Fibroblast of skin of right quadriceps (primary cell): ENCODE data around the gene BCL2L11.

Source experiments
- DNase-seq: peaks from one replicate; pipeline ENCODE4 v3.0.0-alpha.2; 2013

Gene BCL2L11

DNA sequence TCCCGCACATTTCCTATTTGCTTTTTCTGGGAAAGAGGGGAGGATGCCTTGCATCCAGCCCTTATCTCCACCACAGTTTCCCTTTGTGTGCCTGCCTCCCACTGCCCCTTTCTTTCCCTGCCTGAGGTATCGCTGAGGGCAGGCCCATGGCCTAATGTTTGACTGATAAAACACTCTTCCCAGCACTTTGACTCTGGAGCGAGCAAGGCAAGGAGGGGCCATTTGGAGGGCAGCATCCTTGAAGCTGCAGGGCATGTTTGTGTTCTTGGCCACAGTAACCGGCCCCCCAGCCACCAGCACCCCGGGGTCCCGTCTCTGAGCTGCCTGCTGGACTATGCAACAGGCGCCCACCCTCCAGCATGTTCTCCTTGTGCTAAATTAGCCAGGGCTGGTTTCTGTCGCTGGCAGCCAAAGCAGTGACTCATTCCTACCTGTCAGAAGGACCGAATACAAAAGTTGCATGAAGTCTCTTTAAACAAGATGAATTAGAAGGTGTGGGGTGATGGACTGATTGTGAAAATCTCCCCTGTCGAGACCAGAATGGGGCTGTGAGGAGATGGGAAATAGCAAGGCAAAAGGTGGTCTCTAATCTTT, 50.7 kb downstream of the BCL2L11 start:
- DNase-seq = no peak

DNA sequence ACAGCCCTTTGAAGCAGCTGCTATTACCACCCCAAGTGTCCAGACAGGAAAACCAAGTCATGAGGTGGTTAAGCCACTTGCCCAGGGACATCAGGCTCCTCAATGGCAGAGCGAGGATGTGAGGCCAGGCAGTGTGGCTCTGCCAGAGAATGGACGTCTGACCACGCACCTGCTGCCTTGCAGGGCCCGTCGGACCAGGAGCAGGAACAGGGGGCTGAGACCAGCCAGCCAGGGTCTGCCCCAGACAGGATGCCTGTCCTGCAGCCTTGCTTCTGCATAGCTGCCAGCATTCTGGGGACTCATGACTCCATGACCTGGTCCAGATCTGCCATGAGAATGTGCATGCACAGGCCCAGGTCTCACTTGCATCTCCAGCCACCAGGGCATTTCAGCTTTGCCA, 52.0 kb downstream of the BCL2L11 start:
- no peak for DNase-seq

DNA sequence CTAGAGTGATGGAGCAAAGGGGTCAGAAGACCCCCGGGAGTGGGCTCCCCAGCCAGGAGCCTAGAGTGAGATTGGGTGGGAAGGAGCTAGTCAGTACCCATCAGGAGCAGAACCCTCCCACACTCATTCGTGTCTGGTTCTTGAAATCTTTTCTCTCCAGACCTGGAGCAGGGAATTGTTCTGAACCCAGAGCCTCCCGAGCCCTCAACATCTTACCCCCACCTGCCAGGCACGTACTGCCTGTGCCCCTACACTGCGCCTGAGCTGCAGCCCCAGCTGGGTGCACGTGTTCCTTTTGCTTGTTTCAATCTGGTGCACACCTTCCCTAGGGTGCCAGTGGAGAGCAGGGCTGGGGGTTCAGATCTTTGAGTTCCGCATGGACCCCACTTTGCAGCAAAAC, 52.6 kb downstream of the BCL2L11 start:
- DNase-seq = no peak

DNA sequence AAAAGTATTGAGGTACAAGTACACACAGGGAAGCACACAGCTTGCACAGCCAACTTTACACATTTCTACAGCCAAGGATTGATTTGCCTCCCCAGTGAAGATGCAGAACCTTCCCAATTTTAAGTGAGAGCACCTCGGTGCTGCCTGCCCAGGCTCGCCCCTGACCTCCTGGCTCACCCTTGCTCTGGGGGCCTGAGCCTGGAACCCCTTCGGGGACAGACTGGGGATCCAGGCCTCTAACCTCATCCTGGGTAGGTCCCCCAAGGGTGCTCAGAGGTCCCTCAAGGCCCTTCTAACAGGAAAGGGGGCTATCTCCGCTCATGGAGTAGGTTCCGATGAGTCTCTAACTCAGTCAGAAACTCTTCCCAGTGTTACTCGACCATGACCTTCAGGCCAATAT, 53.1 kb downstream of the BCL2L11 start:
- no peak for DNase-seq

DNA sequence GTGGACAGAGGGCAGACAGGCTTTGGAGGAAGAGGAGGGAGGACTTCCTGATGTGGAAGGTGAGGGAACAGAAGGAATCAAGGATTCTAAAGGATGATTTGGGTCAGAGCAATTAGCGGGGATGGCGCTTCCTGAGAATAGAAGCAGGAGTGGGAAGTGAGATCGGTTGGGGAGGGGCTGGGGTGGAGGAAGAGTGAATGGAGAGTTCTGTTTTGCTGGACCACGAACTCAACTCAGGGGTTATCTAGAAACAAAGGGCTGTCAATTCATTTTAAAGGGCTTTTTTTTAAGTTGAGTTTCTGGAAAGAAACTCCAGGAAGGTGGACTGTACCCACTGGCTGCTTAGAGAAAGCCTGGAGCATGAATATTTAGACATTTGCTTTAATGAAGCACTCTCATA, 54.9 kb downstream of the BCL2L11 start:
- DNase-seq = no peak

DNA sequence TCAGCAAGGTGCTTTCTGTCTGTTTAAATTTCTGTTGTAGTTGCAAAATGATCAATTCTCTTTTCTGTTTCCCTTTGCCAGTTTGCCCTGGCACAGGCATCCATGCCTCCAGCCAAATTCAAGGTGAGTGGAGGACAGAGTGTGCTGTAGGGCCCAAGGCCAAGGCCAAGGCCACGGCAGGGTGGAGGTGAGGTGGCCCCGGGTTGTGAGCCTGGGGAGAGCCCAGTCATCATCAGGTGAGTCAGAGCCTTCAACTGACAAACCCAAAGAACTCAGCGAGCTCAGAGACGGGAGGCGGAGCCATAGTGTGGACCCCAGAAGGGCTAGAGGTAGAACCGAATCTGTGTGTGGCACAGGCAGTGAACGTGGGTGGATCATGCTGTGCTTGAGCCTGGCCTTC, 55.7 kb downstream of the BCL2L11 start:
- DNase-seq = no peak

DNA sequence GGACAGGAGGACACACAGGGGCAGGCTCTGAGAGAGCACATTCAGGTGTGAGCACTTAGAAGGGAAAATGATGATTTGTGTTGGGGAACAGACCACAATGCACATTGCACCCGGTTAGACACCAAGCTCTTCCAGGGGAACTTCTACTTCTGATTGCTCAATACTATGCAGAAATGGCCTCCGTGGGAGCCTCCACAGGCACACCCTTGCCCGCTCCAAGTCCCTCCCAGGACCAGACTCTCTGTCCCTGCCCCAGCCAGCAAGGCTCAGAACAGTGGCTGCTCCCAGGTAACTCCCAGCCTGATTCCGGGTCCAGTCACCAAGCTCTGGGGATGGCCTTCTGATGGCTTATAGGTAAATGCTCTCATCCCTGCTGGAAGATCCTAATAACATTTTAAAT, 56.2 kb downstream of the BCL2L11 start:
- no peak for DNase-seq

DNA sequence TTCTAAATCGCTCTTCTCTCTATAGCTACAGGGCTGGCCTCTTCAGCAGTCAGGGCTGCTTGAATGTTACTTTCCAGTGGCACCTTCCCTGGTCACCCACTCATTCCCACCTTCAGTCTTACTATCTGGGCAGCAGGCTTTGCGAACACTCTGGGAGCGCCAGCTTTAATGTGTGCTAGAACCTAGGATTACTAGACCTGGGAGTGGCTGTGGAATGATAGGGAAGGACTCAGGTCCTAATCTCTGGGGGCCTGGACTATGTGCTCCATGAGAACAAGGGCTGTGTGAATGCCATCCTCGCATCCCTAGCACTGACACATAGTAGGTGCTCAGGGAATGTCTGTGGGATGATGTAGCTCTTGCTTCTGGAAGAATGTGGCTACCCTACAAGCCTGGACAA, 57.6 kb downstream of the BCL2L11 start:
- DNase-seq = no peak

DNA sequence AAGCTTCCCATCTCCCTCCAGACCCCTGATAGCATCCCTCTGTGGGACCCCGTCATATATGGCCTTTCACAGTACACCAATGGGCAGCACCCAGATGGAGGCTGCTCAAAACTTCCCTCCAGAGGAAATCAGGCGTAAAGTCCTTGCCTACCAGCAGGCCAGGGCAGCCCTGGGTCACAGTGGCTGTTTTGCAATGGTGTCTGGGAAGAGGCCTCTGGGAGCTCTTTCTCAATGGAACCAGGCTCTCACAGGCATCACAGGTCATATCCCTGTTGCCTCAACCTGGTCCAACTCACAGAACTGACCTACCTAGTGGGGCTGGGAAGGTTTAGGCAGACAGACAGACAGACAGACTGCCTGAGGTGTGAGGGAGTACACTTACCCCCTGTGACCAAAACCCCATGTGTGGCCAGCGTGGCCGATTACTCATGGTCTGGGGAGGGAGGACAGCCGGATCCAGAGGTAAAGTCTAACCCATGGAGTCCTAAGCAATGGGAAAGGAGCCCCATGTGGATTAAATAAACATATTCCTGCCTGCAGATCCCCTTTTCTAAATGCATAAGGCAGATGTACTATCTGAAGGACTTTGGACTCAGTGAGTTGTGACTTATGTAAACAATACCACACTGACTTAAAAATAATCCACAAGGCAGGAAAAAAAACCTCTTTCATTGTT, 58.2 kb downstream of the BCL2L11 start:
- no peak for DNase-seq

DNA sequence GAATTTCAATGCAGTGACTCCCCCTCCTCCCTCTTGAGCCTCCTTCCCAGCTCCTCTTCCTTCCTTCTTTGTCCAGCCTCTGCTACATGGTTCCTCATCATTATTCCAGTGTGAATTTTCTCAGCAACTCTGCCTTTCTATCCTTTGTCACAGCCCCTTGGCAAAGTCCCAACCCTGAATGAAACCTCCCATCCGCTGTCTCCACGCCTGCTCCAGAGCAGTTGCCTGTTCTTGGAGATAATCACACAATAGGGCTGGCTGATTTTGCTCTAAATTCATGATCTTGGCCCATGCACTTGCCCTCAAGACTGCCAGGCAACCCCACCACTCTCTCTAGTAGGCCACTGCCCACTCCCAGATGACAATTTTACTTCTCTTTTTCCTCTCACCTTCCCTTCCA, 61.4 kb downstream of the BCL2L11 start:
- no peak for DNase-seq

DNA sequence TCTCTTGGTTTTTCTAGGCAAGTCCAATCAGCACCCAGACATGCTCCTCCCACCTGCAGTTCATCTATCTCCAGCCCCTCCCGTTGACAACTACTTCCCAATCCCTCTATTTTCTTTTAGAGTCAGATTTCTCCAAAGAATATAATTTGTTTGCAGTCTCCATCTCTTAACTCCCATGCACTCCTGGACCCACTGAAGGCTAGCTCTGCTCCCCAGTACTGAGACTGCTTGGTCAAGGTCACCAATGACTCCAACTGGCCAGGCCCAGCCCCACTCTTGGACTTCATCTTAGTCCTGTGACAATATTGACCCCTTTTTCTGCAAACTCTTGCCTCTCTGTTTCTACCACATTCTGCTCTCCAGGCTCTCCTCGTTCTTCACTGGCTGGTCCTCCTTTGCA, 62.0 kb downstream of the BCL2L11 start:
- no peak for DNase-seq

DNA sequence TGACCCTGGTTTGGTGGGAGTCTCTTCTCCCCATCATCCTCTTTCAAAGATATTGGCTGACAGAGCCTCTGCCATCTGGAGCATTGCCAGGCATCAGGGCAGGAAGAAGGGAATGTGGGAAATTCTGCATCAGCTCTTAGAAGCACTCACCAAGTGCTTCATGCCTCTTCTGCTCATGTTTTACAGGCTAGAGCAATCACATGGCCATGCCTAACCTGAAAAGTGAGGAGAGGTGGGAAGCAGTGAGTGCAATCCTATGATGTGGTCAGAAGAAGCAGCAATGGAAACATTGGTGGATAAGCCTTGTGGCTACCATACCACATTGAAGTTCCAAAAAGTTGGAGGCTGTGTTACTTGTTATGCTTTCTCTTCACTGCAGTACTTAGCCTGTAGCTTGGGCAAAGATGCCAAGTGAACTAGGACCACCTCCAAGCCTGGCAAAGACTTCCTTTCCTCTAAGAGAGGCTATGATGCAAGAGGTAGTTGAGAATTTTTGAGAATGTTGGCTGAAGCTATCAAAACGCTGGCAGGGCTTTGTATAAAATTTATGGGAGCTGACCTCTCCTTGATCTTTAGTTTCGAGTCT, 64.1 kb downstream of the BCL2L11 start:
- no peak for DNase-seq

DNA sequence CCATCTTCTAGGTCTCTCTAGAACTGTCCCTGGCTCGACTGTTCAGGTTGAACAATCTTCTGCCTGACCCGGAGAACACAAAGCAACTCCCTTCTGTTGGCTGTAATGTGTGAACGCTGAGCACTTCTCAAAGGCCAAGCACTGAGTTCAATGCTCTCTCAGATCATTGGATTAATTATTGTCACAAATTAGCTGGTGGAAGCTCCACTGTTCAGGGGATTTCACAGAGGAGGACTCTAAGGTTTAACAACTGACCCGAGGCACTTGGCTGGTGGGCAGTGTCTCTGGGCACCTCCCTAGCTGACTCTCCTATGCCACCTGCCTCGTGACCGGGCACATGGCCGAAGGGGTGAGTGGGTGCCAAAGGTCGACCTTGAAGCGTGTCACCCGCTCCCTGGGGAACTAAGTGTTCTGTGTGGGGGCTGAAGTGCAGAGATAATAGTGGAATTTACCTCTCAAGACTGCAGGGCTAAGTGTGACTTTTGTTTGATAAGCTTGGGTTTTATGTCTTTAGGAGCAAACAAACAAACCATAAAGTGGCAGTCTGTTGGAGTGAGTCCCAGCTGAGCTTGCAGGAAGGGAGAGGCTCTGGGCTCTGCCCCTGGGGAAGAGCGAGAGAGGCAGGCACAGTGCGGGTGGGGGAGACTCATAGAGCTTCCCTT, 64.8 kb downstream of the BCL2L11 start:
- no peak for DNase-seq

DNA sequence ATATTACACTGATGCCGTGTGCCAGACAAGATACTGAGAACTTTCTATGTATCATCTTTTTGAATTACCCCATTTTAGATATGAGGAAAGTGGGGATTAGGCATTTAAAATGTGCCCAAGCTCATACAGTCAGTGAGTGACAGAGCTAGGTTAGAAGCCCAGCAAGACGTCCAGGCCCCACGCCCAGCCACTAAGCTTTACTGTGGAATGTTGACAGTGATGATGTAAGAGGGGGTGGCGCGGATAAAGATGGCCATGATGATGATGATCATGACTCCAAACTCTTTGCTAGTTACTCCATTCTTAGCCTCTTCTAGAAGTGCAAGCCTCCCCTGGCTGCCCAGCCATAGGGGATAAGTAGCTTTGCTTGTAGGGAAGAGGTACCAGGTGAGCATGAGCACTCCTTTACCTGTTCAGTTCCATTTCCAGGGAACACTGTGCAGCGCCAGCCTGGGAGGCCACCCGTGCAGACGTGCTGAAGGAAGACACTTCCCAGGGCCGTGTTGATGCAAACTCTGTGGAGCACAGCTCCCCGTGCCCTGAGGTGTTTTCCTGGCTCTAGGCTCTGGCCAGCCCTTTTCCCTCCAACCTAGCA, 65.5 kb downstream of the BCL2L11 start:
- DNase-seq = no peak

DNA sequence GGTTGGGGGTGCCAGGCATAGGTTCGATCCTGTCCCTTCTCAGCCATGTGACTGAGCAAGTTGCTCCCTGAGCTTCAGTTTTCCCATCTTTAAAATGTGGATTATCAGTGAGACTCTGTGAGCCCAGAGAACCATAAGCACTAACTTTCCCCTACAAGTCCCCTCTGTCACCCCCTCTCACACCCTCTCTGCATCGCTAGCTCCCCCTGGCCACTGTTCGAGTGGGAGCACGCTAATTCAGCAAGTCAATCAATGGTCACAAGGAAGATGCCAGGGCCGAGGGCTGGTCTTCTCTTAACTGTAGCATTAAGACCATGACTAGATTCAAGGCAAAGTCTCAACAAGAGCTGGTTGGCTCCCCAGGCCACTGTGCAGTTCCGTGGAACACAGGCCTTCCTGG, 66.2 kb downstream of the BCL2L11 start:
- DNase-seq = no peak

DNA sequence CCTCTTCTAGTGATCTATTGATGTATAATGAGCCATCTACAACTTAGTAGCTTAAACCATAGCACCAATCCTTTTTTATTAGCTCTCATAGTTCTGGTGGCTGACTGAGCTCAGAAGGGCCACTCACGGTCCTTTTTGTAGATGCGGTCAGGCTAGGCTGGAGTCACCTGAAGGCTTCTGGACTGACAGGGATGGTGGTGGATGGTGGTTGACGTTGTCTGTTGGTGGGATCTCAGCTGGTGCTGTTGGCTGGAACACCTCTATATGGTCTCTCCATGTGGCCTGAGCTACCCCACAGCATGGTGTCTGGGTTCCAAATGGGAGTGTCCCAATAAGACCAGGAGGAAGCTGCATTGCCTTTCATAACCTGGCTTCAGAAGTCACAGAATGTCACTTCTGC, 68.0 kb downstream of the BCL2L11 start:
- DNase-seq = no peak

DNA sequence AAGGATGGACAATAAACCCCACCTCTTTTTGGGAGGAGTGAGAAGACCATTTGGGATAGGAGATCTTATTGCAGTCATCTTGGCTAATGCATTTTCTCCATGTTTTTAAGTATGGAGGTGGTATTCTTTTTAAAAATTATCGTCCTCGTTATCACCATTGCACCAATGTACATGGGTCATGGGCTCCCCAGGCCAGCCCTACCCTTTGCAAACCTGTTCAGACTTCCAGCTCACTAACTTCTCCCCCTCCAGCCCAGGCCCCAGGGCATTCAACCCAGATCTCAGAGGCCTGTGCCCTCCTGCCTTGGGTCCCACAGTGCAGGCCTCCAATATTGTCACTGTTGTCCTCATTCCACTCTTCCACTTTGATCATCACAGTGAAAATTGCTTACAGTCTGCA, 68.4 kb downstream of the BCL2L11 start:
- DNase-seq = no peak

DNA sequence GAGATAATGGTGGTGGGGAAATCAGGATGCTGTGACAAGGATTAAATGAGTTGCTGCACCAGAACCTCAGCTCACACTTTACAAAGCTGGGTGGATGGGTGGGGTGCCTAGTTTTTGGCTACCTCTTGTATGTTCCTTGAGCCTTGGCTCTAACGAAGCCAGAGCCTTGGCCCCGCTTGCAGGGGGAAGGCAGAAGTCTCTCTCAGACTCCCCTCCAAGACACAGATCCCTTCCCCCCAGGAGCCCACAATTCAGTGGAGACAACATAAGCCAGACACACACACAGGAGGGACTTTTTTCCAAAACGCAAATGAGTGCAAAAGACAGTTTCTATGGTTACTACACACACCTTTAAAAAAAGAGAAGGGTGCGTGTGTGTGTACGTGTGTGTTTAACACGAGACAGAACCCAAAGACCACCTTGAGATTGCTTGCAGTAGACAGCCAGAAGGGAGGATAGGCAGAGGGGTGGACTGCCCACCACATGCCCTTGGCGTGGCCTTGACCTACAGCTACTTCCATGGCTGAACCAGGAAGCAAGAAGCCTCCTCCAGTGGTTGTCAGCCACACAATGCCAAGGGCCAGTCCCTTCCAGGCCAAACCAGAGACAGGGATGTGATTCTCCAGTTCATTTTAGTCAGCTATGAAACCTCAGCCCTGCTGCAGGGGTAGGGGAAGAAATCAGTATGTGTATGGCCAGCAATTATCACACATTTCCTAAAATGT, 70.3 kb downstream of the BCL2L11 start:
- DNase-seq = no peak

DNA sequence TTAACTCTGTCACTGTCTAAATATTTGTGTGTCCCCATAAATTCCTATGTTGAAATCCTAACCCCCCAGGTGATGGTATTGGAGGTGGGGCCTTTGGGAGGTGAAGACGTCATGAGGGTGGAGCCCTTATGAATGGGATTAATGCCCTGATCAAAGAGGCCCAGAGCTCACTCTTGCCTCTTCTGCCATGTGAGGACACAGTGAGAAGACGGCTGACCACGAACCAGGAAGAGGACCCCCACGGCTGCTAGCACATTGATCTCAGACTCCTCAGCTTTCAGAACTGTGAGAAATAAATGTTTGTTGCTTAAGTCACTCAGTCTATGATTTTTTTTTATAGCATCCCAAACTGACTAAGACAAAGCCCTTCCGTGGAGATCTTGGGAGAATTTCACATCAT, 71.2 kb downstream of the BCL2L11 start:
- DNase-seq = no peak

DNA sequence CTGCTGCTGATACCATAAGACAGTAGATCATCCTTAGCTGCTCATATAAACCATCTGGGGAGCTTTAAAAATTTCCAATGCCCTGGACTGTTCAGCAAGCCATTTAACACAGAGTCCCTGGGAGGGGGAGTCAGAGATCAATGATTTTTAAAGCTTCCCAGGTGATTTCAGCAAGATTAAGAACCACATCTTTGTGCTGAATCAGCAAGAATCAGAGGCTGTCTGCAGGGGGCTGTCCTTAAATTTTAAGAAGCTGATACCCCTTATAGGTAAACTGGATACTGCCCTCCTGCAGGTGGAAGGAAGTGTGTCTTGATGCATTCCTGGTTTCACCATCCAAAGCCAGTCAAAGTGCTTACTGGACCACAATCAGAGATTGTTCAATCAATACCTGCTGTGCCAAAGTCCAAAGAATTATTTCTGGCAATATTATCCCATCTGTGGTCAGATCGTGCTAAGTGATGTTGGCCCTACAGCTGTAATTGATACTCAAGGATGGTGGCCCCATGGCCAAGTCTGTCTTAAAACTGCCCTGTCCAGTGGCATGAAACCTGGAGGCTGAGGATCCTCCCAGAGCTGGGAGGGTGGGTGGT, 72.2 kb downstream of the BCL2L11 start:
- no peak for DNase-seq

DNA sequence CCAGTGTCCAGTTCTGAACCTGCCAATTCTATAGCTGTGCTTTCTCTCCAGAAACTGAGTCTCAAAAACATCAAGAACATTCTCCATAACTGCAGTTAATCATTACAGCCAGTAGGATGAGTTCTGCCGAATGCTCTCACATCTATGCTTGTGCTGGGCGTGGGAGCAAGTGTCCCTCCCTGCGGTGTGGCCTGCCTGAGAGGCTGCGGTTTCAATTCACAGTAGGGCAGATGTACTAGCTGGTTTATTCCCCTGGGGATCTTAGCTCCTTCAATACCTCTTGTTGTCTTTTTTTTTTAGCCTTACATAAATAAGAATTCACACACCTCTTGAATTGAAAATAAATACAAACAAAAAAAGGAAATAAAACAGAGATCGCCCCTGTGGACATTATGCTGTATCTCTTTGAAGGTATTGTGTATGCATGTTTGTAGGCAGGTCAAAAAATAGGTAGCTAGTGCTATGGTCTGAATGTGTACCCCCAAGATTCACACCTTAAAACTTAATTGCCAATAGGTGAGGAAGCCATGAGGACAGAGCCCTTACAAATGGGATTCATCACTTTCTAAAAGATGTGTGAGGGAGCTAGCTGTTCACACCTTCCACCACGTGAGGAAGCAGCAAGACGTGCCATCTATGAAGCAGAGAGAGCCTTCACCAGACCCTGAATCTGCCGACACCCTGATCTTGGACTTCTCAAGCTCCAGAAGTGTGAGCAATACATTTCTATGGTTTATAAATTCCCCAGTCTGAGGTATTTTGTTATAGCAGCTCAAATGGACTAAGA, 74.3 kb downstream of the BCL2L11 start:
- no peak for DNase-seq

DNA sequence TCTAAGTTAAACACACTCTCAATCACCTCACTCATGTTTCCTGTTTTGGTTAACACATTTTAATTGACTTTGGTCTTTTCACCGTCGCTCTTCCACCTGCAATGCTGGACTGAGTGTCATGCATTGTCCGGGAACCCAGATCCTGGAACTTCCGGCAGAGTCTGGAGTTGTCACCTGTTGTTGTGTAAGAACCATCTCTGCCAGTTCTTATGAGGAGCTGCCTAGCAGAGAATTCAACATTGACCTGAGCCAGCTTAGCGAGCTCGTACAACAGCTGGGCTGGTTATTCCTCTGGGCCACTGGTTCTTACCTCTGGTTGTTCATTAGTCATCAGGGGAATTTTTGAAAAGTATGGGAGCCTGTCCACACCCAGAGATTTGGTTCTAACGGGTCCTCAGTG, 75.7 kb downstream of the BCL2L11 start:
- DNase-seq = no peak
